HCT116 (cell line): ENCODE data around the gene PFN2.

Source experiments
- POLR2A ChIP-seq: IDR thresholded peaks from 2 replicates; pipeline ENCODE4 v1.7.0; 2011; ENCODE audit warnings: borderline replicate concordance; ENCODE audit not compliant: insufficient read depth, insufficient read length; ENCODE audit errors: extremely low read depth
- POLR2AphosphoS5 ChIP-seq: IDR thresholded peaks from 2 replicates; pipeline ENCODE4 v1.6.1; 2011; ENCODE audit warnings: mild to moderate bottlenecking, low read depth, low read length, moderate library complexity
- ZNF274 ChIP-seq: fragments of 200-500 bp; sonication (Bioruptor generic); IDR thresholded peaks from 2 replicates; pipeline ENCODE4 v1.6.1; 2014; ENCODE audit warnings: mild to moderate bottlenecking, low read depth, low read length, inconsistent platforms
- TF ChIP-seq, protein P1 (sequence below), 3 experiments: fragments of 200-600 bp in 1 of 3; sonication (generic) in 1 of 3; IDR thresholded peaks in 2 of 3; conservative IDR thresholded peaks in 1 of 3; 2 replicates each; pipeline ENCODE4 v1.5.1; 2012 to 2017; ENCODE audit warnings: low read depth in 2 of 3, low read length in 2 of 3, antibody characterized with exemption in 1 of 3, borderline replicate concordance in 1 of 3, control low read depth in 1 of 3, mild to moderate bottlenecking in 1 of 3, mixed read lengths in 1 of 3, mixed run types in 1 of 3, moderate library complexity in 1 of 3; ENCODE audit not compliant: insufficient read depth in 1 of 3
- TF ChIP-seq, protein P2 (sequence below): IDR thresholded peaks from 2 replicates; pipeline ENCODE4 v1.6.1; 2012

DNA sequence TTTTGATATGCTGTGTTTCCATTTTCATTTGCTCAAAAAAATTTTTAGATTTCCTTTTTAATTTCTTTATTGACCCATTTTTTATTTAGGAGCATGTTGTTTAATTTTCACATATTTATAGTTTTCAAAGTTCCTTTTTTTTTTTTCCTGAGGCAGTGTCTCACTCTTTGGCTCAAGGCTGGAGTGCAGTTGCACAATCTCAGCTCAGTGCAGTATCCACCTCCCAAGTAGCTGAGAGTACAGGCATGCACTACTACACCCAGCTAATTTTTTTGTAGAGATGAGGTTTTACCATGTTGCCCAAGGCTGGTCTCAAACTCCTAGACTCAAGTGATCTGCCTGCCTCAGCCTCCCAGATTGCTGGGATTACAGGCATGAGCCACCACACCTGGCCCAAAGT lies 36.2 kb downstream of the PFN2 start:
- TF ChIP-seq, protein P1, sequence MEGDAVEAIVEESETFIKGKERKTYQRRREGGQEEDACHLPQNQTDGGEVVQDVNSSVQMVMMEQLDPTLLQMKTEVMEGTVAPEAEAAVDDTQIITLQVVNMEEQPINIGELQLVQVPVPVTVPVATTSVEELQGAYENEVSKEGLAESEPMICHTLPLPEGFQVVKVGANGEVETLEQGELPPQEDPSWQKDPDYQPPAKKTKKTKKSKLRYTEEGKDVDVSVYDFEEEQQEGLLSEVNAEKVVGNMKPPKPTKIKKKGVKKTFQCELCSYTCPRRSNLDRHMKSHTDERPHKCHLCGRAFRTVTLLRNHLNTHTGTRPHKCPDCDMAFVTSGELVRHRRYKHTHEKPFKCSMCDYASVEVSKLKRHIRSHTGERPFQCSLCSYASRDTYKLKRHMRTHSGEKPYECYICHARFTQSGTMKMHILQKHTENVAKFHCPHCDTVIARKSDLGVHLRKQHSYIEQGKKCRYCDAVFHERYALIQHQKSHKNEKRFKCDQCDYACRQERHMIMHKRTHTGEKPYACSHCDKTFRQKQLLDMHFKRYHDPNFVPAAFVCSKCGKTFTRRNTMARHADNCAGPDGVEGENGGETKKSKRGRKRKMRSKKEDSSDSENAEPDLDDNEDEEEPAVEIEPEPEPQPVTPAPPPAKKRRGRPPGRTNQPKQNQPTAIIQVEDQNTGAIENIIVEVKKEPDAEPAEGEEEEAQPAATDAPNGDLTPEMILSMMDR (IDR thresholded peaks at IDR 0.05 in 2 of 3, conservative IDR thresholded peaks at IDR 0.05 in 1 of 3; ENCODE audit: borderline replicate concordance in 1 of 3, insufficient read depth in 1 of 3, low read depth in 2 of 3, low read length in 2 of 3): no peak
- TF ChIP-seq, protein P2, sequence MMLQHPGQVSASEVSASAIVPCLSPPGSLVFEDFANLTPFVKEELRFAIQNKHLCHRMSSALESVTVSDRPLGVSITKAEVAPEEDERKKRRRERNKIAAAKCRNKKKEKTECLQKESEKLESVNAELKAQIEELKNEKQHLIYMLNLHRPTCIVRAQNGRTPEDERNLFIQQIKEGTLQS: no peak
- TF ChIP-seq POLR2A (no peak), POLR2AphosphoS5 (no peak), ZNF274 (no peak)
